ENCODE results near the gene TOM1.

The TOM1 gene

GRCh38 chr22:35349368-35349703 lies 49.6 kb downstream of the TOM1 start:
- TF ChIP-seq, protein P1, sequence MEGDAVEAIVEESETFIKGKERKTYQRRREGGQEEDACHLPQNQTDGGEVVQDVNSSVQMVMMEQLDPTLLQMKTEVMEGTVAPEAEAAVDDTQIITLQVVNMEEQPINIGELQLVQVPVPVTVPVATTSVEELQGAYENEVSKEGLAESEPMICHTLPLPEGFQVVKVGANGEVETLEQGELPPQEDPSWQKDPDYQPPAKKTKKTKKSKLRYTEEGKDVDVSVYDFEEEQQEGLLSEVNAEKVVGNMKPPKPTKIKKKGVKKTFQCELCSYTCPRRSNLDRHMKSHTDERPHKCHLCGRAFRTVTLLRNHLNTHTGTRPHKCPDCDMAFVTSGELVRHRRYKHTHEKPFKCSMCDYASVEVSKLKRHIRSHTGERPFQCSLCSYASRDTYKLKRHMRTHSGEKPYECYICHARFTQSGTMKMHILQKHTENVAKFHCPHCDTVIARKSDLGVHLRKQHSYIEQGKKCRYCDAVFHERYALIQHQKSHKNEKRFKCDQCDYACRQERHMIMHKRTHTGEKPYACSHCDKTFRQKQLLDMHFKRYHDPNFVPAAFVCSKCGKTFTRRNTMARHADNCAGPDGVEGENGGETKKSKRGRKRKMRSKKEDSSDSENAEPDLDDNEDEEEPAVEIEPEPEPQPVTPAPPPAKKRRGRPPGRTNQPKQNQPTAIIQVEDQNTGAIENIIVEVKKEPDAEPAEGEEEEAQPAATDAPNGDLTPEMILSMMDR (conservative IDR thresholded peaks at IDR 0.05; ENCODE audit: low read depth, low read length): no peak
- Histone ChIP-seq H3K79me2 (ENCODE audit: insufficient read depth, low read depth) (no peaks in the 10 kb centered on the region), H3K27me3 (ENCODE audit: insufficient read depth, low read depth) (no peaks in the 10 kb centered on the region), H3K4me1 (ENCODE audit: low read depth, poor library complexity, severe bottlenecking) (peaks cover 38% of the 10 kb centered on the region), H4K20me1 (ENCODE audit: insufficient read depth) (no peaks in the 10 kb centered on the region), H3K9ac (no peak overlapping the region), H3K27ac (no peak overlapping the region), H3K4me2 (no peak overlapping the region), H2AFZ (ENCODE audit: low read depth) (no peak overlapping the region), H3K4me3 (IDR thresholded peaks at IDR 0.05; ENCODE audit: insufficient read depth, low read depth, low read length) (no peak overlapping the region), H3K36me3 (ENCODE audit: insufficient read depth) (no peaks in the 10 kb centered on the region)

DNA sequence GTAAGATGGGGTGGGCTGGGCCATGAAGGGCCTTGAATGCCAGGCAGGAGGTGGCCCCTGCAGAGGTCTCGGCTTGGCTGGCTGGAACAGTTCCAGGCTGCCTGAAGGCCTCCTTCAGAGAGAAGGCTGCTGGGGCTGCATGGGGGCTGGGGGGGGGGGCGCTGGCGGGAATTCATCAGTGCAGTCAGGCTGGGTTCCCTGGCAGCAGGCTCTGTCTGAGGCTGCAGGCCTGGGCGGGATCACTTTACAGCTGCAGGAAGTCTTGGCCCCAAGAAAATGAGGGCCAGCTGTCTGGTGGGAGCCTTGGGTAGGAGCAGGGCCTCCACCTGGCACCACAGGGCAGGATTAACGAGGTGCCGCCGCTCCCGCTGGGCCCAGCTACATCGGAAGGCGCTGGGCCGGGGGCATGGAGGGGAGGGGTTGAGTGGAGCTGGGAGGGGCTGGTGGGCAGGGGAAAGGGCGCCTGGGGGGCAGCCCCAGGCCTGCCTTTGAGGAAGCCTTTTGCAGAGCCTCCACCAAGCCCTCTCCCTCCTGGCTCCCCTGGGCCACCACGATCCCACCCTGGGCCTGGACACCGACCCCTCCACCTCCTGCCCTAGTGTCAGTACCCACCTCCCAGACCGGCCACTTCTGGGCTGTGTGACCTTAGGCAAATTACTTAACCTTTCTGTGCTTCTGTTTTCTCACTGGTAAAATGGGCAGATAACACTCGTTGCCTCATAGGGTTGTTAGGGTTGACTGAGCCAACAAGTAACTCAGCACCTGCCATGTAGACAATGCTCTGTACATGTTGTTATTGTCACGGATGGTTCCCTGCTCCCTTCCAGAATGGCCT lies 50.2 kb downstream of the TOM1 start:
- peak overlapping the region; percentile 94 for H2AFZ ChIP-seq (ENCODE audit: low read depth)
- H3K79me2 ChIP-seq (ENCODE audit: insufficient read depth, low read depth): no peaks in the 10 kb centered on the region
- no peaks in the 10 kb centered on the region for H4K20me1 ChIP-seq (ENCODE audit: insufficient read depth)
- no peak overlapping the region for H3K4me3 ChIP-seq (IDR thresholded peaks at IDR 0.05; ENCODE audit: insufficient read depth, low read depth, low read length)
- H3K36me3 ChIP-seq (ENCODE audit: insufficient read depth): no peaks in the 10 kb centered on the region
- no peaks in the 10 kb centered on the region for H3K27me3 ChIP-seq (ENCODE audit: insufficient read depth, low read depth)
- H3K27ac ChIP-seq: no peak overlapping the region; the same call in 1 of the 2 replicates
- H3K4me2 ChIP-seq: peak overlapping the region; percentile 46
- peak overlapping the region; percentile 74; the same call in 1 of the 2 replicates for H3K9ac ChIP-seq
- H3K4me1 ChIP-seq (ENCODE audit: low read depth, poor library complexity, severe bottlenecking): peaks cover 33% of the 10 kb centered on the region
- TF ChIP-seq, protein P1 (conservative IDR thresholded peaks at IDR 0.05; ENCODE audit: low read depth, low read length): no peak

- Histone ChIP-seq H3K79me2 (ENCODE audit: insufficient read depth, low read depth) (no peaks in the 10 kb centered on the region), H3K27me3 (ENCODE audit: insufficient read depth, low read depth) (no peaks in the 10 kb centered on the region), H3K27ac (no peak overlapping the region; the same call in 1 of the 2 replicates), H4K20me1 (ENCODE audit: insufficient read depth) (no peaks in the 10 kb centered on the region), H3K4me3 (IDR thresholded peaks at IDR 0.05; ENCODE audit: insufficient read depth, low read depth, low read length) (no peak overlapping the region), H3K4me2 (peak overlapping the region; percentile 91), H3K9ac (peak overlapping the region; percentile 74; the same call in 1 of the 2 replicates), H2AFZ (ENCODE audit: low read depth) (peak overlapping the region; percentile 94), H3K36me3 (ENCODE audit: insufficient read depth) (no peaks in the 10 kb centered on the region), H3K4me1 (ENCODE audit: low read depth, poor library complexity, severe bottlenecking) (peaks cover 24% of the 10 kb centered on the region)
- TF ChIP-seq, protein P1 (conservative IDR thresholded peaks at IDR 0.05; ENCODE audit: low read depth, low read length): peak; percentile 60
Observed at GRCh38 chr22:35350539-35351503, 51.1 kb downstream of the TOM1 start.

GRCh38 chr22:35352214-35353111 lies 52.8 kb downstream of the TOM1 start:
- H3K4me2 ChIP-seq: no peak overlapping the region
- no peak overlapping the region for H3K4me3 ChIP-seq (IDR thresholded peaks at IDR 0.05; ENCODE audit: insufficient read depth, low read depth, low read length)
- H4K20me1 ChIP-seq (ENCODE audit: insufficient read depth): no peaks in the 10 kb centered on the region
- no peak overlapping the region for H3K27ac ChIP-seq
- no peaks in the 10 kb centered on the region for H3K79me2 ChIP-seq (ENCODE audit: insufficient read depth, low read depth)
- H3K9ac ChIP-seq: no peak overlapping the region
- H3K4me1 ChIP-seq (ENCODE audit: low read depth, poor library complexity, severe bottlenecking): peaks cover 15% of the 10 kb centered on the region
- no peak overlapping the region for H2AFZ ChIP-seq (ENCODE audit: low read depth)
- TF ChIP-seq, protein P1 (conservative IDR thresholded peaks at IDR 0.05; ENCODE audit: low read depth, low read length): no peak
- no peaks in the 10 kb centered on the region for H3K36me3 ChIP-seq (ENCODE audit: insufficient read depth)
- no peaks in the 10 kb centered on the region for H3K27me3 ChIP-seq (ENCODE audit: insufficient read depth, low read depth)
